ENCODE data around the gene PLEKHA7. TPM values are rescaled to one million over a fixed set of nuclear protein-coding genes. Genes with fewer than 3 reads are reported as not detected.

The PLEKHA7 gene
- total RNA-seq, 6 experiments from 2014 or later, result 12.7 to 26.7 (median 21.5) TPM

- TF ChIP-seq POLR2A (IDR thresholded peaks at IDR 0.05), result no peak
- no peak for TF ChIP-seq CTCF (IDR thresholded peaks at IDR 0.05)
- Histone ChIP-seq H3K4me3 (no peak overlapping the region), H3K4me1 (peaks cover 0 to 54% (median 23%) of the 10 kb centered on the region in 4 donors), H3K36me3 (no peaks in the 10 kb centered on the region), H3K9me3 (no peaks in the 10 kb centered on the region), H3K27ac (no peak overlapping the region), H3K27me3 (no peaks in the 10 kb centered on the region)
- ATAC-seq (no peak), DNase-seq (no peak)
- intact Hi-C loops (cut with DNase I), result no loop called here
- 46% methylated on average over 10 of the region's 11 CpGs for WGBS (ENCODE audit: insufficient coverage, low coverage, low lambda C conversion rate, missing lambda C conversion rate)
Measured at GRCh38 chr11:16806791-16807190, 207.4 kb downstream of the PLEKHA7 start.

GRCh38 chr11:16805938-16806337, 208.3 kb downstream of the PLEKHA7 start:
- no peak overlapping the region for H3K27ac ChIP-seq
- TF ChIP-seq POLR2A (IDR thresholded peaks at IDR 0.05) (no peak), CTCF (IDR thresholded peaks at IDR 0.05) (no peak)
- intact Hi-C loops (cut with DNase I), result no loop called here
- ATAC-seq (peak in 3 of 4 donors; percentile 38 to 64 (median 48)), DNase-seq (no peak)
- no peaks in the 10 kb centered on the region for H3K27me3 ChIP-seq
- WGBS (ENCODE audit: insufficient coverage, low coverage, low lambda C conversion rate, missing lambda C conversion rate), result 36% methylated on average over 8 of the region's 8 CpGs
- H3K4me3 ChIP-seq, result no peak overlapping the region
- H3K36me3 ChIP-seq, result no peaks in the 10 kb centered on the region
- no peaks in the 10 kb centered on the region for H3K9me3 ChIP-seq
- H3K4me1 ChIP-seq, result peaks cover 0 to 48% (median 23%) of the 10 kb centered on the region in 4 donors

GRCh38 chr11:16804104-16804947, 209.9 kb downstream of the PLEKHA7 start:
- Histone ChIP-seq H3K27ac (peak overlapping the region in 2 of 3 donors; percentile 12 to 33), H3K27me3 (no peaks in the 10 kb centered on the region), H3K9me3 (no peaks in the 10 kb centered on the region), H3K4me1 (peaks cover 0 to 38% (median 20%) of the 10 kb centered on the region in 4 donors), H3K36me3 (no peaks in the 10 kb centered on the region), H3K4me3 (no peak overlapping the region)
- 10% methylated on average over 7 of the region's 7 CpGs for WGBS (ENCODE audit: insufficient coverage, low coverage, low lambda C conversion rate, missing lambda C conversion rate)
- intact Hi-C loops (cut with DNase I), result no loop called here
- ATAC-seq (peak; percentile 80 to 89 (median 86)), DNase-seq (peak in 2 of 3 donors; percentile 61 to 79)
- TF ChIP-seq CTCF (IDR thresholded peaks at IDR 0.05), result no peak
- peak; percentile 20 for TF ChIP-seq POLR2A (IDR thresholded peaks at IDR 0.05)

GRCh38 chr11:16801288-16801980, 212.8 kb downstream of the PLEKHA7 start:
- Histone ChIP-seq H3K36me3 (peaks cover 0 to 2% (median 0%) of the 10 kb centered on the region in 4 donors), H3K9me3 (no peaks in the 10 kb centered on the region), H3K27ac (no peak overlapping the region), H3K4me1 (peaks cover 0 to 31% (median 17%) of the 10 kb centered on the region in 4 donors), H3K4me3 (no peak overlapping the region), H3K27me3 (no peaks in the 10 kb centered on the region)
- no peak for TF ChIP-seq POLR2A (IDR thresholded peaks at IDR 0.05)
- TF ChIP-seq CTCF (IDR thresholded peaks at IDR 0.05), result no peak
- intact Hi-C loops (cut with DNase I), result no loop called here
- DNase-seq, result no peak
- WGBS (ENCODE audit: insufficient coverage, low coverage, low lambda C conversion rate, missing lambda C conversion rate), result 96% methylated on average over 4 of the region's 10 CpGs
- no peak for ATAC-seq

All from right lobe of liver (tissue), 6 donors.